GM12878 (cell line): Measurements from ENCODE around the gene LRRFIP2. TPM values are rescaled to one million over a fixed set of nuclear protein-coding genes. Genes with fewer than 3 reads are reported as not detected.
A peak's percentile ranks its signal among the peaks of the same experiment; 100 is the strongest.

Experiments
- ATF7 ChIP-seq: fragments of 450-650 bp; IDR thresholded peaks from 2 replicates; pipeline ENCODE4 v1.6.1; 2016; ENCODE audit warnings: low read depth, mild to moderate bottlenecking
- GATAD2B ChIP-seq: fragments of 450-650 bp; conservative IDR thresholded peaks from 2 replicates; pipeline ENCODE4 v1.6.1; 2017; ENCODE audit warnings: low read depth, mild to moderate bottlenecking, moderate library complexity
- IKZF2 ChIP-seq, 2 experiments: fragments of 450-650 bp; IDR thresholded peaks; 2 replicates each; pipeline ENCODE4 v1.6.1; 2017; ENCODE audit warnings: mild to moderate bottlenecking in 2 of 2, moderate library complexity in 2 of 2
- JUNB ChIP-seq: IDR thresholded peaks from 2 replicates; pipeline ENCODE4 v1.6.1; 2016; ENCODE audit warnings: antibody characterized with exemption, mild to moderate bottlenecking
- JUND ChIP-seq: IDR thresholded peaks from 2 replicates; pipeline ENCODE4 v1.6.1; 2012; ENCODE audit warnings: low read depth, mild to moderate bottlenecking, low read length, improper control_type of control experiment, moderate library complexity
- NFIC ChIP-seq: IDR thresholded peaks from 2 replicates; pipeline ENCODE4 v1.6.1; 2012; ENCODE audit warnings: low read depth, mild to moderate bottlenecking, inconsistent platforms, low read length, moderate library complexity
- NRF1 ChIP-seq: conservative IDR thresholded peaks from 2 replicates; pipeline ENCODE4 v1.6.1; 2011; ENCODE audit warnings: mild to moderate bottlenecking, low read depth, low read length, improper control_type of control experiment
- PAX5 ChIP-seq: IDR thresholded peaks from 2 replicates; pipeline ENCODE4 v1.6.1; 2011; ENCODE audit warnings: low read depth, low read length, borderline replicate concordance
- RUNX3 ChIP-seq: IDR thresholded peaks from 2 replicates; pipeline ENCODE4 v1.6.1; 2012; ENCODE audit warnings: low read length, inconsistent platforms
- SMC3 ChIP-seq: IDR thresholded peaks from 2 replicates; pipeline ENCODE4 v1.6.1; 2011; ENCODE audit warnings: low read length, improper control_type of control experiment, borderline replicate concordance
- SPI1 ChIP-seq: IDR thresholded peaks from 2 replicates; pipeline ENCODE4 v1.6.1; 2011; ENCODE audit warnings: low read depth, mild to moderate bottlenecking, low read length, moderate library complexity, borderline replicate concordance; ENCODE audit not compliant: insufficient read depth
- SRF ChIP-seq, 2 experiments: IDR thresholded peaks; 2 replicates each; pipeline ENCODE4 v1.6.1; 2011; ENCODE audit warnings: low read depth in 2 of 2, low read length in 2 of 2, mild to moderate bottlenecking in 1 of 2, moderate library complexity in 1 of 2
- TBL1XR1 ChIP-seq: IDR thresholded peaks from 2 replicates; pipeline ENCODE4 v1.6.1; 2012; ENCODE audit warnings: low read depth, low read length, improper control_type of control experiment
- ZNF592 ChIP-seq: fragments of 450-650 bp; IDR thresholded peaks from 2 replicates; pipeline ENCODE4 v1.6.1; 2017; ENCODE audit warnings: mild to moderate bottlenecking, moderate library complexity
- polyA plus RNA-seq, 11 experiments: library from polyadenylated mRNA; depleted of rRNA in 4 of 11; unstranded in 6 of 11; stranded (reverse) in 5 of 11; fragments of >200 nt; fragmentation: Nextera tagmentation in 4 of 11; fragmentation: Illumina TruSeq in 1 of 11; extraction: Ambion mirVana in 4 of 11; extraction: Trizol in 1 of 11; gene quantifications; 1 replicate in 1 of 11; 2 replicates in 10 of 11; pipeline versions ENCODE4 v1.2.1 to v1.2.3, GENCODE V29; 2011 to 2016; ENCODE audit warnings: inconsistent platforms in 2 of 11, missing spikeins in 2 of 11, low read depth in 1 of 11
- total RNA-seq, 4 experiments: library from RNA; depleted of rRNA in 3 of 4; stranded (reverse); fragments of >200 nt in 3 of 4; fragmentation: Illumina TruSeq in 1 of 4; extraction: Trizol in 1 of 4; gene quantifications; 2 replicates each; pipeline versions ENCODE4 v1.2.1 to v1.2.3, GENCODE V29; 2013 to 2021
- TF ChIP-seq, protein P1 (sequence below): IDR thresholded peaks from 2 replicates; pipeline ENCODE4 v1.6.1; 2012; ENCODE audit warnings: improper control_type of control experiment, low read depth, low read length; ENCODE audit not compliant: insufficient replicate concordance
- TF ChIP-seq, protein P2 (sequence below): fragments of 450-650 bp; formaldehyde crosslinking; IDR thresholded peaks from 2 replicates; pipeline ENCODE4 v1.4.0; 2020; ENCODE audit warnings: mild to moderate bottlenecking, moderate library complexity

LRRFIP2 gene
- total and polyA plus RNA-seq, 10 of the 15 experiments (the other 5 are each of a cell fraction or from before 2014, with no cell fraction given), result 9.7 to 46.9 (median 38.1) TPM

DNA sequence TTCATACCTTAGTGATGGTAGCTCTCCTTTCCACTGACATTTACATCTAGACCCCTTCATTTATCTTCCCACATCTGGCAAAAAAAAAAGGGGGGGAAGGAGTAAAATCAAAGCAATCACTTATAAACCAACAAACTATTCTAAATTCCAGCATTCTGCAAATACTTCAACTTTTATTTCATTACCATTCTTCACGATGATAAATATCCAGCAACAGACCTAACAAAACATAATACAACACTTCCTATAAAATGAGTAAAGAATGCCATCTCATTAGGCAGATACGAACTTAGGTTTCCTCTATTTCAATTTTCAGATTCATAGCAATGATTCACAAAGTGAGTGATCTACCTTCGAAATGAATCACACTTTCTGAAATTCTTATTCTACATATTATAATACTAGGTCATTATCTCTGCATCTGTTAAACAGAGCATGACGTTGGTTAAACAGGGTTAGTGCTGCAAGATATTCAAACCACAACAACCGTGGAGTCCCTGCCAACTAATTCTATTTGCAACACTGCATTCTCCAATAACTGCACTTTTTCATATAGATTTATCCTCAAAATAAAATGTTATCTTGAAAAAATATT is at the start of gene LRRFIP2 (continued):
- TF ChIP-seq, protein P1, sequence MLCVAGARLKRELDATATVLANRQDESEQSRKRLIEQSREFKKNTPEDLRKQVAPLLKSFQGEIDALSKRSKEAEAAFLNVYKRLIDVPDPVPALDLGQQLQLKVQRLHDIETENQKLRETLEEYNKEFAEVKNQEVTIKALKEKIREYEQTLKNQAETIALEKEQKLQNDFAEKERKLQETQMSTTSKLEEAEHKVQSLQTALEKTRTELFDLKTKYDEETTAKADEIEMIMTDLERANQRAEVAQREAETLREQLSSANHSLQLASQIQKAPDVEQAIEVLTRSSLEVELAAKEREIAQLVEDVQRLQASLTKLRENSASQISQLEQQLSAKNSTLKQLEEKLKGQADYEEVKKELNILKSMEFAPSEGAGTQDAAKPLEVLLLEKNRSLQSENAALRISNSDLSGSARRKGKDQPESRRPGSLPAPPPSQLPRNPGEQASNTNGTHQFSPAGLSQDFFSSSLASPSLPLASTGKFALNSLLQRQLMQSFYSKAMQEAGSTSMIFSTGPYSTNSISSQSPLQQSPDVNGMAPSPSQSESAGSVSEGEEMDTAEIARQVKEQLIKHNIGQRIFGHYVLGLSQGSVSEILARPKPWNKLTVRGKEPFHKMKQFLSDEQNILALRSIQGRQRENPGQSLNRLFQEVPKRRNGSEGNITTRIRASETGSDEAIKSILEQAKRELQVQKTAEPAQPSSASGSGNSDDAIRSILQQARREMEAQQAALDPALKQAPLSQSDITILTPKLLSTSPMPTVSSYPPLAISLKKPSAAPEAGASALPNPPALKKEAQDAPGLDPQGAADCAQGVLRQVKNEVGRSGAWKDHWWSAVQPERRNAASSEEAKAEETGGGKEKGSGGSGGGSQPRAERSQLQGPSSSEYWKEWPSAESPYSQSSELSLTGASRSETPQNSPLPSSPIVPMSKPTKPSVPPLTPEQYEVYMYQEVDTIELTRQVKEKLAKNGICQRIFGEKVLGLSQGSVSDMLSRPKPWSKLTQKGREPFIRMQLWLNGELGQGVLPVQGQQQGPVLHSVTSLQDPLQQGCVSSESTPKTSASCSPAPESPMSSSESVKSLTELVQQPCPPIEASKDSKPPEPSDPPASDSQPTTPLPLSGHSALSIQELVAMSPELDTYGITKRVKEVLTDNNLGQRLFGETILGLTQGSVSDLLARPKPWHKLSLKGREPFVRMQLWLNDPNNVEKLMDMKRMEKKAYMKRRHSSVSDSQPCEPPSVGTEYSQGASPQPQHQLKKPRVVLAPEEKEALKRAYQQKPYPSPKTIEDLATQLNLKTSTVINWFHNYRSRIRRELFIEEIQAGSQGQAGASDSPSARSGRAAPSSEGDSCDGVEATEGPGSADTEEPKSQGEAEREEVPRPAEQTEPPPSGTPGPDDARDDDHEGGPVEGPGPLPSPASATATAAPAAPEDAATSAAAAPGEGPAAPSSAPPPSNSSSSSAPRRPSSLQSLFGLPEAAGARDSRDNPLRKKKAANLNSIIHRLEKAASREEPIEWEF, result no peak
- TF ChIP-seq PAX5 (peak; percentile 93), GATAD2B (no peak), SRF (IDR thresholded peaks at IDR 0.05; ENCODE audit: low read depth in 2 of 2, low read length in 2 of 2) (no peak), RUNX3 (peak; percentile 87), JUNB (peak; percentile 94), IKZF2 (IDR thresholded peaks at IDR 0.05) (peak; percentile 37 to 55; a peak in 3 of 4 replicates), ATF7 (peak; percentile 76), TBL1XR1 (no peak), SPI1 (peak; percentile 23; the same call in 1 of the 2 replicates), NRF1 (no peak), ZNF592 (peak; percentile 54; the same call in 1 of the 2 replicates), NFIC (peak; percentile 89), SMC3 (no peak), JUND (peak; percentile 65; the same call in 1 of the 2 replicates)
- TF ChIP-seq, protein P2, sequence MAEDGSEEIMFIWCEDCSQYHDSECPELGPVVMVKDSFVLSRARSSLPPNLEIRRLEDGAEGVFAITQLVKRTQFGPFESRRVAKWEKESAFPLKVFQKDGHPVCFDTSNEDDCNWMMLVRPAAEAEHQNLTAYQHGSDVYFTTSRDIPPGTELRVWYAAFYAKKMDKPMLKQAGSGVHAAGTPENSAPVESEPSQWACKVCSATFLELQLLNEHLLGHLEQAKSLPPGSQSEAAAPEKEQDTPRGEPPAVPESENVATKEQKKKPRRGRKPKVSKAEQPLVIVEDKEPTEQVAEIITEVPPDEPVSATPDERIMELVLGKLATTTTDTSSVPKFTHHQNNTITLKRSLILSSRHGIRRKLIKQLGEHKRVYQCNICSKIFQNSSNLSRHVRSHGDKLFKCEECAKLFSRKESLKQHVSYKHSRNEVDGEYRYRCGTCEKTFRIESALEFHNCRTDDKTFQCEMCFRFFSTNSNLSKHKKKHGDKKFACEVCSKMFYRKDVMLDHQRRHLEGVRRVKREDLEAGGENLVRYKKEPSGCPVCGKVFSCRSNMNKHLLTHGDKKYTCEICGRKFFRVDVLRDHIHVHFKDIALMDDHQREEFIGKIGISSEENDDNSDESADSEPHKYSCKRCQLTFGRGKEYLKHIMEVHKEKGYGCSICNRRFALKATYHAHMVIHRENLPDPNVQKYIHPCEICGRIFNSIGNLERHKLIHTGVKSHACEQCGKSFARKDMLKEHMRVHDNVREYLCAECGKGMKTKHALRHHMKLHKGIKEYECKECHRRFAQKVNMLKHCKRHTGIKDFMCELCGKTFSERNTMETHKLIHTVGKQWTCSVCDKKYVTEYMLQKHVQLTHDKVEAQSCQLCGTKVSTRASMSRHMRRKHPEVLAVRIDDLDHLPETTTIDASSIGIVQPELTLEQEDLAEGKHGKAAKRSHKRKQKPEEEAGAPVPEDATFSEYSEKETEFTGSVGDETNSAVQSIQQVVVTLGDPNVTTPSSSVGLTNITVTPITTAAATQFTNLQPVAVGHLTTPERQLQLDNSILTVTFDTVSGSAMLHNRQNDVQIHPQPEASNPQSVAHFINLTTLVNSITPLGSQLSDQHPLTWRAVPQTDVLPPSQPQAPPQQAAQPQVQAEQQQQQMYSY (CRISPR knock-in tag), result no peak
